ENCODE data around the gene PRPF31. TPM values are rescaled to one million over a fixed set of nuclear protein-coding genes. Genes with fewer than 3 reads are reported as not detected.
"Not testable (repeated sequence)": the region's sequence is repeated elsewhere in the genome, so short reads cannot be mapped to it uniquely, and the experiment has no call there.

Gene PRPF31
- total RNA-seq, 4 donors from 2014 or later, result 51.6 to 67.1 (median 53.8) TPM

GRCh38 chr19:54095136-54095858, 20.3 kb upstream of the PRPF31 start:
- no peaks in the 10 kb centered on the region for H3K36me3 ChIP-seq
- ATAC-seq, result no peak
- 14% methylated on average over 1 of the region's 22 CpGs; no CpG with 5 or more reads in 1 of the 2 donors for WGBS, 2 donors (ENCODE audit: low coverage in 1 of 2)
- peak overlapping the region in 1 of 2 donors; percentile 51 for H3K4me3 ChIP-seq
- peak overlapping the region in 2 of 4 donors; percentile 32 to 70 for H3K27ac ChIP-seq
- peaks cover 0 to 23% (median 4%) of the 10 kb centered on the region in 3 donors for H3K4me1 ChIP-seq
- peaks cover 31% of the 10 kb centered on the region for H3K27me3 ChIP-seq
- TF ChIP-seq POLR2A (IDR thresholded peaks at IDR 0.05), result no peak
- TF ChIP-seq, protein P1, sequence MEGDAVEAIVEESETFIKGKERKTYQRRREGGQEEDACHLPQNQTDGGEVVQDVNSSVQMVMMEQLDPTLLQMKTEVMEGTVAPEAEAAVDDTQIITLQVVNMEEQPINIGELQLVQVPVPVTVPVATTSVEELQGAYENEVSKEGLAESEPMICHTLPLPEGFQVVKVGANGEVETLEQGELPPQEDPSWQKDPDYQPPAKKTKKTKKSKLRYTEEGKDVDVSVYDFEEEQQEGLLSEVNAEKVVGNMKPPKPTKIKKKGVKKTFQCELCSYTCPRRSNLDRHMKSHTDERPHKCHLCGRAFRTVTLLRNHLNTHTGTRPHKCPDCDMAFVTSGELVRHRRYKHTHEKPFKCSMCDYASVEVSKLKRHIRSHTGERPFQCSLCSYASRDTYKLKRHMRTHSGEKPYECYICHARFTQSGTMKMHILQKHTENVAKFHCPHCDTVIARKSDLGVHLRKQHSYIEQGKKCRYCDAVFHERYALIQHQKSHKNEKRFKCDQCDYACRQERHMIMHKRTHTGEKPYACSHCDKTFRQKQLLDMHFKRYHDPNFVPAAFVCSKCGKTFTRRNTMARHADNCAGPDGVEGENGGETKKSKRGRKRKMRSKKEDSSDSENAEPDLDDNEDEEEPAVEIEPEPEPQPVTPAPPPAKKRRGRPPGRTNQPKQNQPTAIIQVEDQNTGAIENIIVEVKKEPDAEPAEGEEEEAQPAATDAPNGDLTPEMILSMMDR (IDR thresholded peaks at IDR 0.05), result no peak
- TF ChIP-seq POLR2AphosphoS5 (IDR thresholded peaks at IDR 0.05), result no peak
- no peak for TF ChIP-seq EP300 (IDR thresholded peaks at IDR 0.05)
- H3K9me3 ChIP-seq, result no peaks in the 10 kb centered on the region

- peak overlapping the region in 2 of 4 donors; percentile 40 to 70 for H3K27ac ChIP-seq
Observed at GRCh38 chr19:54095859-54096616, 19.5 kb upstream of the PRPF31 start.

DNA sequence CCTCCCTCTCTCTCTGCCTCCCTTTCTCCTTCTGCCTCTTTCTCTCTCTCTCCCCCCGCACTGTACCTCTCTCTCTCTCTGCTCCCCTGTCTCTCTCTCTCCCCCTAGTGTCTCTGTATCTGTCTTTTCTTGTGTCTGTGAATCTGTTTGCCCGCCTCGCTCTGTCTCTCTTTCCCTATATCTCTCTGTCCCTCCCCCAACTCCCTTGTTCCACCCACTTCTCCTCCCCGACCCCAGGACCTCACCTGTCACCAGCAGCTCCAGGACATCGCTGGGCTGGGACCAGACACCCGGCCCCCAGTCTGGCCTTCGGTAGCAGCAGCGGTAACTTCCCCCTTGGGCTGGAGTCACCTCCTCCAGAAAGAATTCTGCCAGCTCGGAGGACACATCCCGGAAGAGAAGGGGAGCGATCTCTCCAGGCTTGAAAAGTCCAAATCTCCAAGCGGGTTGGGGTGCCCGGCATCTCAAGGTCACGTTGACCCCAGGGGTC, 18.9 kb upstream of the PRPF31 start:
- Histone ChIP-seq H3K4me3 (peak overlapping the region in 1 of 2 donors; percentile 51), H3K27me3 (peaks cover 23% of the 10 kb centered on the region), H3K27ac (peak overlapping the region in 3 of 4 donors; percentile 34 to 70 (median 40)), H3K4me1 (peaks cover 0 to 23% (median 4%) of the 10 kb centered on the region in 3 donors), H3K36me3 (no peaks in the 10 kb centered on the region), H3K9me3 (no peaks in the 10 kb centered on the region)
- ATAC-seq, result peak; percentile 32
- WGBS, 2 donors (ENCODE audit: low coverage in 1 of 2), result 10 to 17% methylated on average over 3 to 5 of the region's 14 CpGs
- no peak for TF ChIP-seq POLR2AphosphoS5 (IDR thresholded peaks at IDR 0.05)
- TF ChIP-seq, protein P1 (IDR thresholded peaks at IDR 0.05), result no peak
- TF ChIP-seq EP300 (IDR thresholded peaks at IDR 0.05), result no peak
- TF ChIP-seq POLR2A (IDR thresholded peaks at IDR 0.05), result no peak

More at GRCh38 chr19:54095859-54096616, 19.5 kb upstream of the PRPF31 start:
- ATAC-seq, result peak; percentile 82
- 0 to 1% methylated on average over 10 to 14 of the region's 46 CpGs for WGBS, 2 donors (ENCODE audit: low coverage in 1 of 2)
- peak overlapping the region in 1 of 2 donors; percentile 51 for H3K4me3 ChIP-seq
- H3K4me1 ChIP-seq, result peaks cover 0 to 23% (median 4%) of the 10 kb centered on the region in 3 donors
- H3K36me3 ChIP-seq, H3K9me3 ChIP-seq: not testable (repeated sequence)
- peaks cover 27% of the 10 kb centered on the region for H3K27me3 ChIP-seq

GRCh38 chr19:54099190-54099902, 16.2 kb upstream of the PRPF31 start:
- H3K4me3 ChIP-seq, result no peak overlapping the region
- 71% methylated on average over 4 of the region's 12 CpGs; no CpG with 5 or more reads in 1 of the 2 donors for WGBS, 2 donors (ENCODE audit: low coverage in 1 of 2)
- H3K9me3 ChIP-seq, result no peaks in the 10 kb centered on the region
- no peak for ATAC-seq
- peaks cover 0 to 43% (median 13%) of the 10 kb centered on the region in 3 donors for H3K4me1 ChIP-seq
- no peaks in the 10 kb centered on the region for H3K36me3 ChIP-seq
- TF ChIP-seq POLR2AphosphoS5 (IDR thresholded peaks at IDR 0.05) (no peak), POLR2A (IDR thresholded peaks at IDR 0.05) (no peak), EP300 (IDR thresholded peaks at IDR 0.05) (no peak)
- TF ChIP-seq, protein P1 (IDR thresholded peaks at IDR 0.05), result no peak
- H3K27me3 ChIP-seq, result peaks cover 13% of the 10 kb centered on the region
- no peak overlapping the region for H3K27ac ChIP-seq

GRCh38 chr19:54099903-54100255, 15.7 kb upstream of the PRPF31 start:
- peaks cover 0 to 47% (median 13%) of the 10 kb centered on the region in 3 donors for H3K4me1 ChIP-seq
- not testable (repeated sequence) for H3K9me3 ChIP-seq, H3K36me3 ChIP-seq, H3K27ac ChIP-seq, H3K4me3 ChIP-seq, ATAC-seq, H3K27me3 ChIP-seq
- WGBS, 2 donors (ENCODE audit: low coverage in 1 of 2), result 70% methylated on average over 5 of the region's 9 CpGs; no CpG with 5 or more reads in 1 of the 2 donors
